Breast epithelium (tissue), 3 donors: ENCODE data around the gene USH1C.

Source experiments
- POLR2A ChIP-seq: fragments of 450-650 bp; IDR thresholded peaks from one replicate; pipeline ENCODE4 v1.6.1; 2016; ENCODE audit warnings: antibody characterized with exemption, mild to moderate bottlenecking, moderate library complexity
- TF ChIP-seq, protein P1 (sequence below), 3 donors: fragments of 450-650 bp; IDR thresholded peaks; one replicate each; pipeline ENCODE4 v1.5.1; 2016 to 2017; ENCODE audit warnings: antibody characterized with exemption in 3 of 3, mild to moderate bottlenecking in 3 of 3, moderate library complexity in 3 of 3

DNA sequence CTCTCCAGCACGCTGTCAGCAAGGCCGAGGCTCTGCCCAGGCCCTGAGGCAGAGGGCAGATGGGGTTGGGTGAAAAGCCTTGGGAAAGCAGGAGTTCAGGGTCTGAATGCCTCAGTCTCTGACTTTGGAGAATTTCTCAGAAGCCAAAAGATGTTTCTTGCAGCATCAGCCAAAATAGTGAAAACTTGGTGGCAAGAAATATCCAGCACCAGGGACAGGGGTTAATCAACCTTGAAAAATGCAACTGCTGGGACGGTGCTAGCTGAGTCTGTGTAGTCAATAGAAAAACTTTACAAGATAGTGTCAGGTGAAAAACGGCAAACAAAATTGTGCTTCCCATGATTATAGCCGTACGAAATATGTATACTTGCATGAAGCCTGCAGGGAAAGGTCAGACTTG lies 66.1 kb downstream of the USH1C start:
- TF ChIP-seq, protein P1, sequence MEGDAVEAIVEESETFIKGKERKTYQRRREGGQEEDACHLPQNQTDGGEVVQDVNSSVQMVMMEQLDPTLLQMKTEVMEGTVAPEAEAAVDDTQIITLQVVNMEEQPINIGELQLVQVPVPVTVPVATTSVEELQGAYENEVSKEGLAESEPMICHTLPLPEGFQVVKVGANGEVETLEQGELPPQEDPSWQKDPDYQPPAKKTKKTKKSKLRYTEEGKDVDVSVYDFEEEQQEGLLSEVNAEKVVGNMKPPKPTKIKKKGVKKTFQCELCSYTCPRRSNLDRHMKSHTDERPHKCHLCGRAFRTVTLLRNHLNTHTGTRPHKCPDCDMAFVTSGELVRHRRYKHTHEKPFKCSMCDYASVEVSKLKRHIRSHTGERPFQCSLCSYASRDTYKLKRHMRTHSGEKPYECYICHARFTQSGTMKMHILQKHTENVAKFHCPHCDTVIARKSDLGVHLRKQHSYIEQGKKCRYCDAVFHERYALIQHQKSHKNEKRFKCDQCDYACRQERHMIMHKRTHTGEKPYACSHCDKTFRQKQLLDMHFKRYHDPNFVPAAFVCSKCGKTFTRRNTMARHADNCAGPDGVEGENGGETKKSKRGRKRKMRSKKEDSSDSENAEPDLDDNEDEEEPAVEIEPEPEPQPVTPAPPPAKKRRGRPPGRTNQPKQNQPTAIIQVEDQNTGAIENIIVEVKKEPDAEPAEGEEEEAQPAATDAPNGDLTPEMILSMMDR (IDR thresholded peaks at IDR 0.05): no peak
- no peak for TF ChIP-seq POLR2A
